ENCODE data around the gene AADACL2.
"Not testable (repeated sequence)": the region's sequence is repeated elsewhere in the genome, so short reads cannot be mapped to it uniquely, and the experiment has no call there.

AADACL2 gene

DNA sequence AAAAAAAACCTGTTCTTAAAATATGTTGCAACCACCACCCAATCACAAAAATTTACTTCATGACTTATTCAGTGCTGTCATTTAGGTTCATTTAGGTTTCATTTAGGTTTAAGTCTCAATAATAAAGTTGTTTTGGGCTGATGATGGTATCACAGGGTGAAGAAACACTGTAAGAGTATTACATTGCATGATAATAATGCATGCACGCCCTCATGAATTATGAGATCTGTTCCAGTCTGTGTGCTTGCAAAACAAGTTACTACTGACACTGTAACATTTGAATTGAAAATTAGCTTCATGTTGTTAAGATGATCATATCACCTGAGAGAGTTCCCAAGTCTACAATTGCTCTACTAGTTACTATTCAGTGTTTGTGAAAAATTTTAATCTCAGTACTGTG lies at the start of gene AADACL2:
Gene AADACL2, plus strand, starts transcription at position 315 of the 400 bp plus-strand sequence. CDS start 109 bp downstream, outside the sequence.
- no peak for DNase-seq

DNA sequence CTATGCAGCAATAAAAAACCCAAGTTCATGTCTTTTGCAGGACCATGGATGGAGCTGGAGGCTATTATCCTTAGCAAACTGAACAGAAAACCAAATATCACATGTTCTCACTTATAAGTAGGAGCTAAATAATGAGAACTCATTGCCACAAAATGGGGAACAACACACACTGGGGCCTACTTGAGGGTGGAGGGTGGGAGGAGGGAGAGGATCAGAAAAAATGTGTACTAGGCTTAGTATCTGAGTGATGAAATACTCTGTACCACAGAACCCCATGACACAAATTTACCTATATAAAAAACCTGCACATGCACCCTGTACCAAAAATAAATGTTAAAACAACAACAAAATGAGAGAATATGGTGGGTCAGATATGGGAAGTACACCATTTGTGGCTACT lies 49.6 kb upstream of the AADACL2 start:
- no peak for DNase-seq

GRCh38 chr3:151686257-151686656 lies 47.5 kb upstream of the AADACL2 start:
- no peak for DNase-seq

DNA sequence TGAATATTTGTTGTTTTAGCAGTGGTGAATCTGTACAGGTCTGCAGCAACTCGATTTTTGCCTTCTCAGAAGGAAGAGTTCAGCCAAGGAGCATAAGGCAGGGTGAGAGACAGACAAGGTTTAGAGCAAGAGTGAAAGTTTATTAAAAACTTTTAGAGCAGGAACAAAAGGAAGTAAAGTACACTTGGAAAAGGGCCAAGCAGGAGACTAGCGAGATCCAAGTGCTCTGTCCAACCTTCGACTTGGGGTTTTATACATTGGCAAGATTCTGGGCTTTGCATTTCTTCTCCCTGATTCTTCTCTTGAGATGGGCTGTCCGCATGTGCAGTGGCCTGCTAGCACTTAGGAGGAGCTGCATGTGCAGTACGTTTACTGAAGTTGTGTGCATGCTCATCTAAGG lies 46.7 kb upstream of the AADACL2 start:
- no peak for DNase-seq

GRCh38 chr3:151688571-151688970 lies 45.2 kb upstream of the AADACL2 start:
- no peak for DNase-seq

DNA sequence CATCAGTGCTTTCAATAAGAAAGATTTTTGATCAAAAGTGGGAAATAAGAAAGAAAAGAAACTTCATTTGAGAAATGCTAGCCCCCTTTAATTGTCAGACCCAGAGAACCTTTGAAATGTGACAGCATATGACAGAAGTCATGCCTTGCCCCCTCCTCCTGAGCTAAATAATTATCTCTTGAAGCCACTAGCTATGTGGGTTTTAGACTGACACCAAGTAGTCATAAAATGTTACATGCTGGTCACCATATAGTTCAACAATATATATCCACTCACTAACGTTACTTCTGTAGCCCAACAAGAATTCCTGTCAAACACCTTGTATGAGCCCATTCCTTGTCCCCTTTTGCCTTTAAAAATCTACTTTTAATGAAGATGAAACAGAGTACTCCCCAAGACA lies 43.1 kb upstream of the AADACL2 start:
- DNase-seq: no peak

DNA sequence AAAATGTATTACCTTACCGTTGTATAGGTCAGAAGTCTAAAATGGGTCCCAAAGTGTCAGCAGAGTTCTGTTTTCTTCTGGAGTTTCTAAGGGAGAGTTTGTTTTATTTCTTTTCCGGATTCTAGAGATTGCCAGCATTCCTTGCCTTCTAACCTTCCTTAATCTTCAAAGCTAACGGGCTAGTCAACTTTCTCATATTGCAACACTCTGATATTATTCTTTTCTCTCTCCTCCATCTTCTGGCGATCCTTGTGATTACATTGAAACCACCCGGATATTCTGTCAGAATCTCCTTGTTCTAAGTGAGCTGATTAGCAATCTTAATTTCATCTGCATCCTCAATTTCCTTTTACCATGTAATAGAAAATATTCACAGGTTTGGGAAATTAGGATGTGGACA lies 36.2 kb upstream of the AADACL2 start:
- DNase-seq: no peak

DNA sequence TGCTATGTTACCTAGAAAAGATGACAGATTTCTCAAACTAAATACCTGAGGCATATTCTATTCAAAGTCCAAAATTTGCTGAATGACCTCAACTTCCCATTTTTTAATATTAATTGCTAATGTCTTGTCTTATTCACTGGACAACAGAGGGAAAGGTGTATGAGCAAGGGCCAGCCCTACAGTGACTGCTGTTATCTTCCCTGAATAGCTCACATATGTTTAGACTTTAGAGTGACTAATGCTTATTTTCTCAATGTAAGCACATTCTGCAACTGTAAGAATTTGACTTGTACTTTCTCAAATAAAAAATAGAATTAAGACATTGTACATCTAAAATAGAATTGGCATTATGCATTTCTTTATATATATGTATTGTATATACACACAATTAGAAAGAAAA lies 26.5 kb upstream of the AADACL2 start:
- DNase-seq: no peak

DNA sequence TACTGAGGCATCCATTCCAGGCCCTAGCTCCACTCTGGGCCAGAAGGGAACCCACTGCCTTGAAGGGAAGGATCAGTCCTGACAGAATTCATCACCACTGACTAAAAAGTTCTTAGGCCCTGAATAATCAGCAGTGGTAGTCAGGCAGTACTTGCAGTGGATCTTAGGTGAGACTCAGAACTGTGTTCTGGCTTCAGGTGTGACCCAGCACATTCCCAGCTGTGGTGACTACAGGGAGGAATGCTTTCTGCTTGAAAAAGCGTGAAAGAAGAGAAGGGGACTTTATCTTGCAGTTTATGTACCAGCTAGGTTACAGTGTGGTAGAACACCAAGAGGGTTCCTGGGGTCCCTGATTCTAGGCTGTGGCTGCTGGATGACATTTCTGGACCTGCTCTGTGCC lies 24.9 kb upstream of the AADACL2 start:
- no peak for DNase-seq

DNA sequence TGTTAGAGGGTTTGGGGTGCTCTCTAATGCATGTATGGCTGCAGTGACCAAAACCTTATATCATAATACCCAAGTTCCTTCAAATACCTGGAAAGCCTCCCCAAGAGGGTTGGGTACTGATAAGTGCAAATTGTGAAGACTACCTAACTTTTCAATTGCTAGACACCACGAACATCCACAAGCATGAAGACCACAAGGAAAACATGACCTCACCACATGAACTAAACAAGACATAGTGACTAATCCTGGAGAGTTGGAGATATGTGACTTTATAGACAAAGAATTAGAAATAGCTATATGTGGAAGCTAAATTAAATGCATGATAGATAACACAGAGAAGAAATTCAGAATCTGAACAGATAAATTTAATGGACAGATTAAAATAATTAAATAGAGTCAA lies 23.9 kb upstream of the AADACL2 start:
- no peak for DNase-seq

- DNase-seq: no peak
These were observed 12.4 kb upstream of the AADACL2 start for GRCh38 chr3:151721294-151721693.

DNA sequence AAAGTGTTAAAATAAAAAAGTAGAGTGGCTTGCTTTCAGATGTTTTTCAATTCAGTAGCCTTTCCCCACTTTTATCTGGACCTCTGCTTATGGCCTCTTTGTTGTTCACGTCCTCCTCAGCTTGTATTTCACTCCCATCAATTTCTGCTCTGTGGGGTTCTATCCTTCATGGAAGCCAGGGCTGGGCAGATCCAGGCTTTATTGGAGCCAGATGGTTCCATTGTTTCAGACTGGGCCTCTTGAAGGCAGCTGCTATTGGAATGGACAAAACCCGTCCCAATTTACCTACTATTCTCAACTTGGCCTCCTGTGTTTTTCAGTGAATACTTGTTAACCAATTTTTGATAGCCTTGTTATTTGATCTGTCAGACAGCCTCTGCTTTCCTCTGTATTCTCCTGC lies 10.9 kb upstream of the AADACL2 start:
- no peak for DNase-seq

- DNase-seq: no peak
These were observed 8.9 kb upstream of the AADACL2 start for GRCh38 chr3:151724576-151725562.

- no peak for DNase-seq
These were observed 7.7 kb upstream of the AADACL2 start for GRCh38 chr3:151726016-151726415.

DNA sequence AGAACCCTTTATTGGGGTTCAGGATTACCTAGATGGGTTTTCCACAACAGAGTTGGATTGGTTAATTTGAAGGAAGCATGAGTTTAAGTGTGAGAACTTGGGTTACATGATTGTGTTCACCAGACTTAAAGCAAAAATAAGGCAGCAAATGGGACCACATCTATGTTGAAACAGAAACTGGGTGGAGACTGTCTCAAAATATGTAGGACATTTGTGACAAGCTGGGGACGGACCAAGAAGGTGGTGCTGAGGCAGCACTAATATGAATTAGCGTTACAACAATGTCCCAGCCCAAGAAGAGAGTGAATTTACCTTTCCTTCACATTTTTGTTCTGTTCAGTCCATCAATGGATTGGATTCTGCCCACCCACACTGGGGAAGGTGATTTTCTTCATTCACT lies 866 bp upstream of the AADACL2 start:
- no peak for DNase-seq

DNA sequence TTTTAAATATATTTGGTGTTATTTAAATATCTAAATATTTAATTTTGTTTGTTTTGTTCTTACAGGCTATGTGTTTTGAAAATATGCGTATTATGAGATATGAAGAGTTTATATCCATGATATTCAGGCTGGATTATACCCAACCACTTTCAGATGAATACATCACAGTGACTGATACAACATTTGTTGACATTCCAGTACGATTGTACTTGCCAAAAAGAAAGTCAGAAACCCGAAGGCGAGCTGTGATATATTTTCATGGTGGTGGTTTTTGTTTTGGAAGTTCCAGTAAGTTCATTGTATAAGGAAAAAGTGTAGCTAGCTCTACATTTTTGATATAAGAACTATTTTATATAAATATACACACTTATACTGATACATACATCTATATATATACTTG lies 6.9 kb downstream of the AADACL2 start:
- DNase-seq: no peak

DNA sequence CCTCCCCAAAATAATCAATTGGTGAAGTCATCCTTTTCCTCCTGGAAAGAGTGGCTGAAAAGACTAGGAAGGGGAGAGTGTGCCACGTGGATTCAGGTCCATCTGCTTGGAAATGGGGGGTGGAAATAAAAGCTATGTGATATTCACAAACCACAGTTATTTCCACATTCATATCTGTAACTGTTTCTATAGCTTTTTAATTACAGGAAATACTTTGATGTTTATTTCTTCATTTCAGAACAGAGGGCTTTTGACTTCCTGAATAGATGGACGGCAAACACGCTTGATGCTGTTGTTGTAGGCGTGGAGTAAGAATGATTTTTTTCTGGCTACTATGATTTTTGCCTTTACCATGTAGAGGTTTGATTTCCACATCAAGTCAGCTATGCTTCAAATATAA lies 10.1 kb downstream of the AADACL2 start:
- no peak for DNase-seq

GRCh38 chr3:151750181-151750580 lies 16.5 kb downstream of the AADACL2 start:
- no peak for DNase-seq

- DNase-seq: no peak
These were observed 17.0 kb downstream of the AADACL2 start for GRCh38 chr3:151750678-151751077.

DNA sequence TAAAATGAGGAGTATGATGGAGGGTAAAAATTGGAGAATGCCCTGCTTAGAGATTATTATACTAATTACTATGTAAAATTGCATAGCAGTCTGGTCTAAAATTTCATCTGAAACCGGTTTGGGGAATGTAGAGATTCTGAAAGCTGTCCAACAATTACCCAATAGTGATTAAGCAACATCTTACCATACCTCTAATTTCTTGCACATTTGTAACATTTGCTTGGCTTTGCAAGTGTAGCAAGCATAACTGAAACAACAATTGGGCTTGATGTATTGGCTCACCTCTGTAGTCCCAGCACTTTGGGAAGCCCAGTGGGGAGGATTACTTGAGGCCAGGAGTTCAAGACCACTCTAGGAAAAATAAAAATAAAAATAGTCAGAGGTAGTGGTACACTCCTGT lies 17.4 kb downstream of the AADACL2 start:
- DNase-seq: no peak

DNA sequence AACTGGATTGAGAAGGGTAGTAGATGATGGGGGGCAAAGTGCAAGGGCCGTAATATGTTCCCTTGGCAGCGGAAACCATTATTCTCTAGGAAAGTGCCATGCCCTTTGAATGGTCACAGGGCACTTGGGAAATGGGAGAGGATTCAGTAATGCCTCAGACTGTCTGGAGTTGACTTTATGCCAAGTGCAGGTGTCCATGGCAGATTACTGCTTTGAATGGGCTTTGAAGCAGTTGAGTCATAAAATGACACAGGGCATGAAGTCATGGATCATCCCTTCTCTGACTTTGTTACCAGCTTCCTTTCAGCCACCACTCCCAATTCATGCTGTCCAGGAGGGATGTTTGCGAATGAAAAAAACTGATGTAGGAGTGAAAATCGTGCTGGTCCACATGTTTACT lies 20.1 kb downstream of the AADACL2 start:
- no peak for DNase-seq

DNA sequence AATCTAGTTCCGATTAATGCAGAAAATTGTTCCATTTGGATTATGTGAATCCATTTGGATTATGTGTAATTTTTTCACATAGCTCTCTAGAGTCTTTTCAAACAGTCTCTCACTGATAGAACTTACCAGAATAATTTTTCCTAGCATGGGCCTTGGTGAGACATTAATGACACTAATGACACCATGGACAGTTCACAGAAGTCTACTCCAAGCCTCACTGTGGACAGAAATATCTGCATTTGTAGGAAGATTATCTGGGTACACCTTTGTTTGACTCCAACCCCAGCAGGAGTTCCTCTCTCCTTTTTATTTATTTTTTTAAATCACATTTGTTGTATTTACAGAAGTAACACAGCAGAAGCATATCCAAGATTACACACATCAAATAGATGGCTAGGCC lies 27.9 kb downstream of the AADACL2 start:
- DNase-seq: no peak

DNA sequence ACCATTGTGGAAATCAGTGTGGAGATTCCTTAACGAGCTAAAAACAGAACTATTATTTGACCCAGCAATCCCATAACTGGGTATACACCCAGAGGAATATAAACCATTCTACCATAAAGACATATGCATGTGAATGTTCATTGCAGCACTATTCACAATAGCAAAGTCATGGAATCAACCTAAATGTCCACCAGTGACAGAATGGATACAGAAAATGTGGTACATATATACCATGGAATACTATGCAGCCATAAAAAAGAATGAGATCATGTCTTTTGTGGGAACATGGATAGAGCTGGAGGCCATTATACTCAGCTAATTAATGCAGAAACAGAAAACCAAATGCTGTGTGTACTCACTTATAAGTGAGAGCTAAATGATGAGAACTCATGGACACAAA lies 31.0 kb downstream of the AADACL2 start:
- not testable (repeated sequence) for DNase-seq

- DNase-seq: no peak
These were observed 32.0 kb downstream of the AADACL2 start for GRCh38 chr3:151765685-151766084.

DNA sequence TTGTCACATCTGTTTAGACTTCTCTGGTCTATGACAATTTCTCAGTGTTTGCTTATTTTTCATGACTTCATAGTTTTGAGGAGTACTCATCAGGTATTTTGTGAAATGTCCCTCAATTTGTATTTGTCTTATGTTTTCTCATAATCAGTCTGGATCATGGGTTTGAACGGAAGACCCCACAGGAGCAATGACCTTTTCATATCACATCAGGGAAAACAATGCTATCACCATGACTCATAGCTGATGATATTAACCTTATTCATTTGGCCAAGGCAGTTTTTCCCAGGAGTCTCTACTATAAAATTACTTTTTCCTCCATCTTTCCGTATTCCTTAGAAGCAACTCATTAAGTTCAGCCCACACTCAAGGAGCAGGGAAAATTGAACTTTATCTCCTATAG lies 32.7 kb downstream of the AADACL2 start:
- DNase-seq: no peak

Data from activated CD8-positive, alpha-beta memory T cell treated with anti-CD3 and anti-CD28 coated beads, Interleukin-2, amount 50 U/mL, for 4 hours (primary cell).